A549 treated with GW870086 at 1 μM for 4 hours (cell line): Measurements from ENCODE around the gene LRRC37A3. TPM values are rescaled to one million over a fixed set of nuclear protein-coding genes. Genes with fewer than 3 reads are reported as not detected.

Experiments used
- total RNA-seq: library from RNA; stranded (reverse); fragments of 200-300 nt; extraction: Qiagen RNA extraction; gene quantifications from 5 replicates; pipeline ENCODE4 v1.2.3, GENCODE V29; 2022; ENCODE audit warnings: low read depth

The LRRC37A3 gene
- 1.7 to 2.5 TPM (median 2.2 TPM) in 5 replicates for total RNA-seq

GRCh38 chr17:64919289-64920025 lies at the start of gene LRRC37A3:
Gene LRRC37A3 (minus strand): TSS chr17:64919478. CDS start chr17:64897257, 22,221 bp downstream.

Other genes with a start within 250 kb of the LRRC37A3 start
- gene GNA13, start 137.3 kb upstream of the LRRC37A3 start, total RNA-seq: 27.8 to 44.0 TPM (median 38.1 TPM) in 5 replicates
- 6.7 to 8.0 TPM (median 7.4 TPM) in 5 replicates for gene RGS9, start 217.9 kb upstream of the LRRC37A3 start, total RNA-seq